Ascending aorta (tissue), 2 donors: ENCODE measurements around the gene HARS1. TPM values are rescaled to one million over a fixed set of nuclear protein-coding genes. Genes with fewer than 3 reads are reported as not detected.

ENCODE experiments used
- DNase-seq, 2 donors: peaks; one replicate each; pipeline ENCODE4 v3.0.0-alpha.2; 2019; ENCODE audit warnings: low spot score in 2 of 2
- H3K27ac ChIP-seq, 2 donors: fragments of 200-600 bp; sonication (generic); one replicate each; pipeline ENCODE4 v1.5.1; 2016 to 2017; ENCODE audit warnings: mild to moderate bottlenecking in 1 of 2
- H3K27me3 ChIP-seq: fragments of 200-600 bp; sonication (generic); one replicate; pipeline ENCODE4 v1.5.1; 2017
- H3K36me3 ChIP-seq, 2 donors: fragments of 200-600 bp; sonication (generic); one replicate each; pipeline ENCODE4 v1.5.1; 2016
- H3K4me1 ChIP-seq, 2 donors: fragments of 200-600 bp; sonication (generic); one replicate each; pipeline ENCODE4 v1.5.1; 2016 to 2017; ENCODE audit warnings: mild to moderate bottlenecking in 1 of 2
- H3K4me3 ChIP-seq, 2 donors: fragments of 200-600 bp; sonication (generic); one replicate each; pipeline ENCODE4 v1.5.1; 2016 to 2017; ENCODE audit warnings: mild to moderate bottlenecking in 1 of 2
- H3K9me3 ChIP-seq, 2 donors: fragments of 200-600 bp; sonication (generic); one replicate each; pipeline ENCODE4 v1.5.1; 2016
- intact Hi-C: fragments of 100-400 bp; cut with DNase I; formaldehyde crosslinking; loops from one replicate; pipeline ENCODE4 v1.15.1; 2023
- total RNA-seq: library from RNA; depleted of rRNA; stranded (reverse); fragments of >200 nt; gene quantifications from one replicate; pipeline ENCODE4 v1.1.0, GENCODE V29; 2016
- TF ChIP-seq, protein P1 (sequence below), 3 experiments: fragments of 200-600 bp in 2 of 3; fragments of 450-650 bp in 1 of 3; sonication (generic) in 2 of 3; IDR thresholded peaks; one replicate each; pipeline ENCODE4 v1.5.1; 2016 to 2019; ENCODE audit warnings: antibody characterized with exemption in 3 of 3, mild to moderate bottlenecking in 1 of 3, moderate library complexity in 1 of 3

HARS1 gene
- total RNA-seq, 1 donor from 2014 or later, result 68.6 TPM

DNA sequence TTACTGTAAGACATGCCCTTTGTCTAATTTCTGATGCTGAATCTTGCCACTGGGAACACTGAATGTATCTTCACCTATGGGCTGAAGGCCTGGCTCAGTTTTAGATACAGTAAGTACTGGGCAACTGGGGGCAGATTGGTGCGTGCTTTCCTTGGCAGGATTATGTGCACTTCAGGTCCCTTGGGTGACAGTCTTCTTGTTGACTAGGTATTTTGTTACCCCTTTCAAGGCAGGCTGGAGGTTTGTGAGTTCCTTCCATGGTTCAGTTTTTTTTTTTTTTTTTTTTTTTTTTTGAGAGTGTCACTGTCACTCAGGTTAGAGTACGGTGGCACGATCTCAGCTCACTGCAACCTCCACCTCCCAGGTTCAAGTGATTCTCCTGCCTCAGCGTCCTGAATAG is 16.6 kb upstream of the HARS1 start:
- no peak for DNase-seq
- Histone ChIP-seq H3K9me3 (no peaks in the 10 kb centered on the region), H3K4me3 (no peak overlapping the region), H3K27ac (peak overlapping the region; percentile 42 to 64), H3K27me3 (no peaks in the 10 kb centered on the region), H3K4me1 (peaks cover 0 to 4% of the 10 kb centered on the region in 2 donors), H3K36me3 (peaks cover 28 to 38% of the 10 kb centered on the region in 2 donors)
- intact Hi-C loops, result no loop called here
- TF ChIP-seq, protein P1, sequence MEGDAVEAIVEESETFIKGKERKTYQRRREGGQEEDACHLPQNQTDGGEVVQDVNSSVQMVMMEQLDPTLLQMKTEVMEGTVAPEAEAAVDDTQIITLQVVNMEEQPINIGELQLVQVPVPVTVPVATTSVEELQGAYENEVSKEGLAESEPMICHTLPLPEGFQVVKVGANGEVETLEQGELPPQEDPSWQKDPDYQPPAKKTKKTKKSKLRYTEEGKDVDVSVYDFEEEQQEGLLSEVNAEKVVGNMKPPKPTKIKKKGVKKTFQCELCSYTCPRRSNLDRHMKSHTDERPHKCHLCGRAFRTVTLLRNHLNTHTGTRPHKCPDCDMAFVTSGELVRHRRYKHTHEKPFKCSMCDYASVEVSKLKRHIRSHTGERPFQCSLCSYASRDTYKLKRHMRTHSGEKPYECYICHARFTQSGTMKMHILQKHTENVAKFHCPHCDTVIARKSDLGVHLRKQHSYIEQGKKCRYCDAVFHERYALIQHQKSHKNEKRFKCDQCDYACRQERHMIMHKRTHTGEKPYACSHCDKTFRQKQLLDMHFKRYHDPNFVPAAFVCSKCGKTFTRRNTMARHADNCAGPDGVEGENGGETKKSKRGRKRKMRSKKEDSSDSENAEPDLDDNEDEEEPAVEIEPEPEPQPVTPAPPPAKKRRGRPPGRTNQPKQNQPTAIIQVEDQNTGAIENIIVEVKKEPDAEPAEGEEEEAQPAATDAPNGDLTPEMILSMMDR (IDR thresholded peaks at IDR 0.05), result no peak

DNA sequence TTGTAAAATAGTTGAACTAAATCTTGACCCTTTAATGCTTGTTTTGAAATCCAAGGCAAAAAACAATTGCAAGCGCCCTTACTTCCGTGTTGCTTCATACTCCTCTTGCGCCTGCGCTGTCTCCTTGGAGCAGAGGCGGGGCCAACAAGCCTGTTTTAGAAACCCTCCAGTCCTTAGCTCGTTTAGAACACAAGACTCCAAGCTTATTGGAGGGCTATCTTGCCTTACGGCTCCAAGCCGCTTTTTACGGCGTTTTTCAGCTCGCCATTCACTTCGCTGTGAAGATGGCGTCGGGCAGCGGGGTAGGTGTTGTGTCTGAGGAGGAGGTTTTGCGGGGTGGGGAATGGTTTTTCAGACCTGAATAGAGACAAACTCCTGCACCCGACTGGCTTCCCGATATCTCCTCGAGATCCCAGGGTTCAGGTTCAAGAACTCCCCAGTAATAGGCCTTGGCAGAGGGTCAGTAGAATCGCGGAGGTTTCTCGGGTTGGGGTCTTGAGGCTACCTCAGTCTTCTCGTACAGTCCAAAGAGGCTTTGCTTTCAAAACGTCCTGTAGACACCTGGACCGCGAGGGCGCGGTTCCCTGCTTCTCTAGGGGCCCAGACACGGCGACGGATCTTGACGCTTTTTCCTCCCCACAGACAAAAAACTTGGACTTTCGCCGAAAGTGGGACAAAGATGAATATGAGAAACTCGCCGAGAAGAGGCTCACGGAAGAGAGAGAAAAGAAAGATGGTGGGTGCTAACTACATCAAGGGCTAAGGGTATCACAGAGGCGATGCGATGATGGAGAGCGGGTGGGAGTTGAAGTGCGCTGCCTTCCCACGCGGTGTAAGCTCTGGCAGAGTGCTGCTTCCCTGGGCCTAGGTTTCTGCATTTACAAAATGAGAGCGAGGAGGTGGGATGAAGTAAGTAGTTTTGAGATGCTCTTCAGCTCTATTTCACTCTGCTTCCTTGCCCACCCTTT is 9.3 kb upstream of the HARS1 start, which contains the start of gene ZMAT2:
ZMAT2 (plus strand) TSS at position 271 of the 968 bp plus-strand sequence; CDS start at position 285, 14 bp downstream.
- peak within 1 kb of the TSS; percentile 71 to 76 for H3K27ac ChIP-seq
- H3K36me3 ChIP-seq, result peaks cover 66 to 80% of the 10 kb centered on the region in 2 donors
- TF ChIP-seq, protein P1 (IDR thresholded peaks at IDR 0.05), result no peak
- H3K27me3 ChIP-seq, result no peaks in the 10 kb centered on the region
- peak; percentile 90 to 97 for DNase-seq
- no peaks in the 10 kb centered on the region for H3K9me3 ChIP-seq
- intact Hi-C loops, result loop anchor here (1.0 to 5.0 kb wide), 3 partner anchors 11 to 153 kb away; partner anchors contain the start of genes EIF4EBP3 and WDR55
- peak within 1 kb of the TSS; percentile 75 to 79 for H3K4me3 ChIP-seq
- H3K4me1 ChIP-seq, result peaks cover 3 to 14% of the 10 kb centered on the region in 2 donors

DNA sequence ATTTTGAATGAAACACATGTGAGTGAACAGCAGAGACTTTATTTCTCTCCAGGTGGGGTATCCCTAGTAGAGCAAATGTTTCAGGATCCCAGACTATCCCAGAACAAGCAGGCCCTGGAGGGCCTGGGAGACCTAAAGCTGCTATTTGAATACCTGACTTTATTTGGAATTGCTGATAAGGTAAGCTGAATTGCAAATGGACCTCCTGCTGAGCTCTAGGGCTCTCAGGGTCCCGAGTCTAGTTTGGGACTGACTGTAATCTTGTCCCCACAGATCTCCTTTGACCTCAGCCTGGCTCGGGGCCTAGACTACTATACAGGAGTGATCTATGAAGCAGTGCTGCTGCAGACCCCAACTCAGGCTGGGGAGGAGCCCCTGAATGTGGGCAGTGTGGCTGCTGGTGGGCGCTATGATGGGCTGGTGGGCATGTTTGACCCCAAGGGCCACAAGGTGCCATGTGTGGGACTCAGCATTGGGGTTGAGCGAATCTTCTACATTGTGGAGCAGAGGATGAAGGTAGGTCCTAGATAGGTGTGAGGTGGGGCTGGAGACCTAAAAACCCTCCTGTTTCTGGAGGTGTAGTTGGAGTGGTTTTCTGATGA is 5.8 kb upstream of the HARS1 start:
- intact Hi-C loops, result no loop called here
- Histone ChIP-seq H3K36me3 (peaks cover 49 to 67% of the 10 kb centered on the region in 2 donors), H3K4me3 (no peak overlapping the region), H3K4me1 (peaks cover 3 to 29% of the 10 kb centered on the region in 2 donors), H3K27me3 (no peaks in the 10 kb centered on the region), H3K27ac (no peak overlapping the region), H3K9me3 (no peaks in the 10 kb centered on the region)
- DNase-seq, result no peak
- TF ChIP-seq, protein P1 (IDR thresholded peaks at IDR 0.05), result no peak

DNA sequence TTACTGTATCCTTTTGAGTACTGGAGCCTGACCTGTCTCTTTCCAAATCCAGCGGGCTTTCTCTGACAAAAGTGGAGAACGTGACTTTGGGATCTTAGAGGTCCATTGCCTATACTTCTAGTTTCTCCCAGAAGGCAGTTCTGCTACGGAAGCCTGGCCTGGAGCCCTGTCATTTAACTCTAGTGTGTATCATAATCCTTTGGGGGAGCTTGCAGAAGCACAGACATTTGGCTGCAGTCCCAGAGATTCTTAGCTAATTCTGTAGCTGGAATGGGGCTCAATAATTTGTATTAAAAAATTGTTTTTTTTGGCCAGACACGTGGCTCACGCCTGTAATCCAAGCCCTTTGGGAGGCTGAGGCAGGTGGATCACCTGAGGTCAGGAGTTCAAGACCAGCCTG is 3.1 kb upstream of the HARS1 start:
- Histone ChIP-seq H3K9me3 (no peaks in the 10 kb centered on the region), H3K36me3 (peaks cover 48 to 61% of the 10 kb centered on the region in 2 donors), H3K27ac (no peak overlapping the region), H3K4me3 (no peak overlapping the region), H3K4me1 (peaks cover 4 to 25% of the 10 kb centered on the region in 2 donors), H3K27me3 (no peaks in the 10 kb centered on the region)
- no peak for DNase-seq
- intact Hi-C loops, result loop anchor here (5.0 kb wide), 2 partner anchors 47 to 292 kb away; partner anchors contain the start of genes ANKHD1, IK and NDUFA2
- TF ChIP-seq, protein P1 (IDR thresholded peaks at IDR 0.05), result no peak

DNA sequence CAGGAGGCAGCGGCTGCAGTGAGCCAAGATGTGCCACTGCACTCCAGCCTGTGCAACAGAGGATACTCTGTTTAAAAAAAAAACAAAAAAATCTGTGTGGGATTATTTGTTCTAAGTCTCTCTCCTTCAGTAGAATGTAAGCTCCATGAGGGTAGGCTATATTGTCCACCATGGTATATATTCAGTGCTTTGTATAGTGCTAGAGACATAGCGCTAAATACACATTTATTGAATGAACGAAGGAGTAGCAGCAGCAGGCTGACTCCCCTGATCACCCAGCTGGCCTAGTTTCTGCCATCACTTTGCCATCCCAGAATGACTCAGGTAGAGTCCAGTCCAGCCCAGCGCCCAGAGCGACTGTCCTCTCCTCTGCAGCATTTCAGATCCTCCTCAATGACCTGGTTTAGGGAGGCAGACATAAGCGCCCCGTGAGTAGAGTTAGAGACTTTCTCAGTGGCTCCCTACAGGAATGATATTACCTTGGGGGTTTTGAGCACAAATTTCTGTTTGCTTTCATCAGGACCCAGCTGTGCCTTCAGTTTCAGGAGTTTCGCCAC is 716 bp downstream of the HARS1 start:
- TF ChIP-seq, protein P1 (IDR thresholded peaks at IDR 0.05), result no peak
- no peaks in the 10 kb centered on the region for H3K27me3 ChIP-seq
- intact Hi-C loops, result loop anchor here (5.0 kb wide), 2 partner anchors 43 to 288 kb away; partner anchors contain the start of genes ANKHD1, IK and NDUFA2
- H3K36me3 ChIP-seq, result peaks cover 29 to 49% of the 10 kb centered on the region in 2 donors
- H3K4me3 ChIP-seq, result peak overlapping the region; percentile 60 to 86
- H3K9me3 ChIP-seq, result no peaks in the 10 kb centered on the region
- H3K4me1 ChIP-seq, result peaks cover 4 to 25% of the 10 kb centered on the region in 2 donors
- peak overlapping the region; percentile 76 to 81 for H3K27ac ChIP-seq
- DNase-seq, result no peak
